HEK293 (cell line): ENCODE data around the gene RBM39.
"Not testable (repeated sequence)": the region's sequence is repeated elsewhere in the genome, so short reads cannot be mapped to it uniquely, and the experiment has no call there.

Experiments
- CTCF ChIA-PET: fragments of 350-600 bp; formaldehyde crosslinking; extraction: SDS; loops from one replicate; lab custom pipeline; 2021; ENCODE audit warnings: antibody characterized with exemption; lab: Yijun Ruan, JAX
- POLR2A ChIA-PET: fragments of 300-600 bp; formaldehyde crosslinking; extraction: SDS; loops from one replicate; lab custom pipeline; 2020; ENCODE audit warnings: antibody characterized with exemption, inconsistent platforms; lab: Yijun Ruan, JAX
- H3K27ac ChIP-seq: fragments of 200-500 bp; sonication (Bioruptor generic); 2 replicates; pipeline ENCODE4 v1.5.1; 2014; ENCODE audit warnings: low read depth, low read length, control low read depth, inconsistent platforms; ENCODE audit errors: extremely low read depth
- H3K36me3 ChIP-seq, 2 experiments: fragments of 200-500 bp in 1 of 2; sonication (Bioruptor generic) in 1 of 2; 1 replicate in 1 of 2; 2 replicates in 1 of 2; pipeline ENCODE4 v1.5.1; 2014 to 2017; ENCODE audit warnings: inconsistent platforms in 2 of 2, low read length in 2 of 2; ENCODE audit not compliant: control insufficient read depth in 2 of 2, insufficient read depth in 1 of 2
- H3K4me1 ChIP-seq: fragments of 200-500 bp; sonication (Bioruptor generic); 2 replicates; pipeline ENCODE4 v1.5.1; 2014; ENCODE audit warnings: mild to moderate bottlenecking, low read length, inconsistent platforms; ENCODE audit not compliant: control insufficient read depth, insufficient read depth
- H3K4me3 ChIP-seq: 2 replicates; pipeline ENCODE4 v1.5.1; 2011; ENCODE audit warnings: low read depth, mild to moderate bottlenecking, control low read depth, low read length, moderate library complexity
- H3K9me3 ChIP-seq: fragments of 200-500 bp; sonication (Bioruptor generic); 2 replicates; pipeline ENCODE4 v1.5.1; 2014; ENCODE audit warnings: low read depth, low read length, inconsistent platforms; ENCODE audit not compliant: control insufficient read depth, insufficient read depth
- GLI4 ChIP-seq: fragments of 450-650 bp; formaldehyde crosslinking; IDR thresholded peaks from 2 replicates; pipeline ENCODE4 v1.5.1; 2016; ENCODE audit warnings: missing biosample characterization, missing genetic modification characterization
- HIC1 ChIP-seq: fragments of 450-650 bp; formaldehyde crosslinking; IDR thresholded peaks from 2 replicates; pipeline ENCODE4 v1.5.1; 2016; ENCODE audit warnings: missing biosample characterization, missing genetic modification characterization
- HOXC10 ChIP-seq: sonication (generic); formaldehyde crosslinking; IDR thresholded peaks from 2 replicates; pipeline ENCODE4 v1.8.1; 2023; ENCODE audit warnings: mild to moderate bottlenecking, missing genetic modification reagents
- SCRT2 ChIP-seq: fragments of 450-650 bp; formaldehyde crosslinking; IDR thresholded peaks from 2 replicates; pipeline ENCODE4 v1.5.1; 2016; ENCODE audit warnings: missing biosample characterization, missing genetic modification characterization
- SP2 ChIP-seq: fragments of 450-650 bp; formaldehyde crosslinking; IDR thresholded peaks from 2 replicates; pipeline ENCODE4 v1.5.1; 2016; ENCODE audit warnings: missing biosample characterization, missing genetic modification characterization
- TCF7L2 ChIP-seq: IDR thresholded peaks from 2 replicates; pipeline ENCODE4 v1.6.1; 2011; ENCODE audit warnings: low read depth, mild to moderate bottlenecking, inconsistent platforms, low read length, moderate library complexity, borderline replicate concordance
- TRIM28 ChIP-seq: IDR thresholded peaks from 2 replicates; pipeline ENCODE4 v1.6.1; 2011; ENCODE audit warnings: low read length, control low read depth, borderline replicate concordance
- ZFP41 ChIP-seq: fragments of 450-650 bp; formaldehyde crosslinking; IDR thresholded peaks from 2 replicates; pipeline ENCODE4 v1.5.1; 2016; ENCODE audit warnings: missing biosample characterization, missing genetic modification characterization, borderline replicate concordance
- ZNF223 ChIP-seq: fragments of 450-650 bp; formaldehyde crosslinking; IDR thresholded peaks from 2 replicates; pipeline ENCODE4 v1.5.1; 2016; ENCODE audit warnings: missing biosample characterization, missing genetic modification characterization
- ZNF311 ChIP-seq: fragments of 450-650 bp; formaldehyde crosslinking; IDR thresholded peaks from 2 replicates; pipeline ENCODE4 v1.5.1; 2017; ENCODE audit warnings: missing biosample characterization, missing genetic modification characterization, borderline replicate concordance
- ZNF449 ChIP-seq: fragments of 450-650 bp; formaldehyde crosslinking; IDR thresholded peaks from 2 replicates; pipeline ENCODE4 v1.5.1; 2017; ENCODE audit warnings: missing biosample characterization, mild to moderate bottlenecking, missing genetic modification characterization, moderate library complexity
- ZNF521 ChIP-seq: fragments of 450-650 bp; formaldehyde crosslinking; IDR thresholded peaks from 2 replicates; pipeline ENCODE4 v1.5.1; 2017; ENCODE audit warnings: missing biosample characterization, mild to moderate bottlenecking, missing genetic modification characterization
- ZNF530 ChIP-seq: fragments of 450-650 bp; formaldehyde crosslinking; IDR thresholded peaks from 2 replicates; pipeline ENCODE4 v1.5.1; 2016; ENCODE audit warnings: low read depth, missing biosample characterization, missing genetic modification characterization
- ZNF555 ChIP-seq: fragments of 450-650 bp; formaldehyde crosslinking; conservative IDR thresholded peaks from 2 replicates; pipeline ENCODE4 v1.5.1; 2017; ENCODE audit warnings: missing biosample characterization, mild to moderate bottlenecking, missing genetic modification characterization, inconsistent platforms
- ZNF561 ChIP-seq: fragments of 450-650 bp; IDR thresholded peaks from 2 replicates; pipeline ENCODE4 v1.5.1; 2018; ENCODE audit warnings: missing biosample characterization, missing genetic modification characterization, borderline replicate concordance
- ZNF571 ChIP-seq: fragments of 450-650 bp; formaldehyde crosslinking; IDR thresholded peaks from 2 replicates; pipeline ENCODE4 v1.5.0; 2017; ENCODE audit warnings: missing biosample characterization, missing genetic modification characterization
- ZSCAN4 ChIP-seq: fragments of 450-650 bp; formaldehyde crosslinking; IDR thresholded peaks from 2 replicates; pipeline ENCODE4 v1.5.1; 2017; ENCODE audit warnings: missing biosample characterization, missing genetic modification characterization
- ZXDB ChIP-seq: fragments of 450-650 bp; formaldehyde crosslinking; IDR thresholded peaks from 2 replicates; pipeline ENCODE4 v1.5.1; 2016; ENCODE audit warnings: missing biosample characterization, missing genetic modification characterization
- TF ChIP-seq, protein P1 (sequence below): fragments of 450-650 bp; formaldehyde crosslinking; IDR thresholded peaks from 2 replicates; pipeline ENCODE4 v1.5.1; 2017; ENCODE audit warnings: missing biosample characterization, missing genetic modification characterization
- TF ChIP-seq, protein P2 (sequence below): fragments of 450-650 bp; formaldehyde crosslinking; IDR thresholded peaks from 2 replicates; pipeline ENCODE4 v1.5.1; 2016; ENCODE audit warnings: missing biosample characterization, missing genetic modification characterization

RBM39 gene

GRCh38 chr20:35718972-35719635, 23.0 kb downstream of the RBM39 start:
- POLR2A ChIA-PET = interaction anchor here (0.8 to 1.8 kb wide), 7 partner anchors 8 to 23 kb away, joined by 3 to 7 read pairs (median 4); partner anchors contain the start of gene RBM39
- CTCF ChIA-PET = interaction anchor here (0.6 to 1.8 kb wide), 3 partner anchors 9 to 416 kb away, joined by 3 to 5 read pairs (median 4); no protein-coding TSS in a partner anchor
- Histone ChIP-seq H3K4me3 (no peak overlapping the region), H3K27ac (no peak overlapping the region), H3K36me3 (peaks cover 89 to 100% of the 10 kb centered on the region in 2 experiments), H3K4me1 (no peaks in the 10 kb centered on the region), H3K9me3 (no peaks in the 10 kb centered on the region)
- TF ChIP-seq TRIM28 (no peak), HOXC10 (CRISPR knock-in tag) (no peak), ZNF530 (tag by site-specific recombination) (no peak), SP2 (no peak), ZNF223 (tag by site-specific recombination) (no peak), ZXDB (tag by site-specific recombination) (no peak), ZNF311 (tag by site-specific recombination) (no peak), TCF7L2 (no peak), GLI4 (no peak), ZNF521 (tag by site-specific recombination) (no peak)
- TF ChIP-seq, protein P1, sequence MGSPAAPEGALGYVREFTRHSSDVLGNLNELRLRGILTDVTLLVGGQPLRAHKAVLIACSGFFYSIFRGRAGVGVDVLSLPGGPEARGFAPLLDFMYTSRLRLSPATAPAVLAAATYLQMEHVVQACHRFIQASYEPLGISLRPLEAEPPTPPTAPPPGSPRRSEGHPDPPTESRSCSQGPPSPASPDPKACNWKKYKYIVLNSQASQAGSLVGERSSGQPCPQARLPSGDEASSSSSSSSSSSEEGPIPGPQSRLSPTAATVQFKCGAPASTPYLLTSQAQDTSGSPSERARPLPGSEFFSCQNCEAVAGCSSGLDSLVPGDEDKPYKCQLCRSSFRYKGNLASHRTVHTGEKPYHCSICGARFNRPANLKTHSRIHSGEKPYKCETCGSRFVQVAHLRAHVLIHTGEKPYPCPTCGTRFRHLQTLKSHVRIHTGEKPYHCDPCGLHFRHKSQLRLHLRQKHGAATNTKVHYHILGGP (tag by site-specific recombination) = no peak

GRCh38 chr20:35718321-35718720, 23.7 kb downstream of the RBM39 start:
- CTCF ChIA-PET = interaction anchor here (1.1 to 1.8 kb wide), 2 partner anchors 8 to 166 kb away, joined by 4 to 5 read pairs; no protein-coding TSS in a partner anchor
- POLR2A ChIA-PET = interaction anchor here (0.8 to 1.8 kb wide), 7 partner anchors 10 to 24 kb away, joined by 3 to 7 read pairs (median 4); partner anchors contain the start of gene RBM39
- TF ChIP-seq ZNF449 (tag by site-specific recombination) (peak; percentile 70; the same call in 1 of the 2 replicates), SCRT2 (tag by site-specific recombination) (0 out of 2 replicates have a peak, but pooled peaks have one; percentile 16), HIC1 (tag by site-specific recombination) (0 out of 2 replicates have a peak, but pooled peaks have one; percentile 14)
- H3K4me3 ChIP-seq, H3K9me3 ChIP-seq, H3K4me1 ChIP-seq, H3K27ac ChIP-seq: not testable (repeated sequence)
- peaks cover 89 to 100% of the 10 kb centered on the region in 2 experiments for H3K36me3 ChIP-seq

- no peak overlapping the region for H3K27ac ChIP-seq
- no peak overlapping the region for H3K4me3 ChIP-seq
- ChIA-PET CTCF (no interaction called here), POLR2A (interaction anchor here (0.6 to 1.3 kb wide), 2 partner anchors 20 to 26 kb away, joined by 3 to 5 read pairs; partner anchors contain the start of gene RBM39)
- H3K4me1 ChIP-seq = peaks cover 4% of the 10 kb centered on the region
- no peaks in the 10 kb centered on the region for H3K9me3 ChIP-seq
- H3K36me3 ChIP-seq = peaks cover 92 to 97% of the 10 kb centered on the region in 2 experiments
- TF ChIP-seq ZNF555 (tag by site-specific recombination) = no peak
- TF ChIP-seq ZNF561 (tag by site-specific recombination) = no peak
- TF ChIP-seq ZNF571 (tag by site-specific recombination) = no peak
- no peak for TF ChIP-seq ZSCAN4 (tag by site-specific recombination)
- no peak for TF ChIP-seq ZFP41
- TF ChIP-seq, protein P2, sequence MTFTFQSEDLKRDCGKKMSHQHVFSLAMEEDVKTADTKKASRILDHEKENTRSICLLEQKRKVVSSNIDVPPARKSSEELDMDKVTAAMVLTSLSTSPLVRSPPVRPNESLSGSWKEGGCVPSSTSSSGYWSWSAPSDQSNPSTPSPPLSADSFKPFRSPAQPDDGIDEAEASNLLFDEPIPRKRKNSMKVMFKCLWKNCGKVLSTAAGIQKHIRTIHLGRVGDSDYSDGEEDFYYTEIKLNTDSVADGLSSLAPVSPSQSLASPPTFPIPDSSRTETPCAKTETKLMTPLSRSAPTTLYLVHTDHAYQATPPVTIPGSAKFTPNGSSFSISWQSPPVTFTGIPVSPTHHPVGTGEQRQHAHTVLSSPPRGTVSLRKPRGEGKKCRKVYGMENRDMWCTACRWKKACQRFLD = no peak
- TF ChIP-seq ZNF530 (tag by site-specific recombination) = no peak
- TF ChIP-seq, all 188 proteins: peak for 0
Observed at GRCh38 chr20:35716330-35716729, 25.7 kb downstream of the RBM39 start.
